Keratinocyte (primary cell): ENCODE results near the gene HOXA5. TPM values are rescaled to one million over a fixed set of nuclear protein-coding genes. Genes with fewer than 3 reads are reported as not detected.
A peak's percentile ranks its signal among the peaks of the same experiment; 100 is the strongest.

Source experiments
- DNase-seq: peaks from one replicate; pipeline ENCODE4 v3.0.0-alpha.2; 2011; ENCODE audit warnings: low read depth, missing footprints, low spot score
- FAIRE-seq: peaks from 2 replicates; lab custom pipeline; 2011; peaks lifted over from hg19 to GRCh38; lab: Jason Lieb, UNC
- H2AFZ ChIP-seq: 2 replicates; pipeline ENCODE4 v1.6.0; 2012; ENCODE audit warnings: low read length, control low read depth, inconsistent platforms; ENCODE audit not compliant: control insufficient read depth
- H3K27ac ChIP-seq: 2 replicates; pipeline ENCODE4 v1.5.1; 2011; ENCODE audit warnings: low read length; ENCODE audit not compliant: control insufficient read depth, insufficient read depth
- H3K27me3 ChIP-seq: 3 replicates; pipeline ENCODE4 v1.6.0; 2011; ENCODE audit warnings: low read length; ENCODE audit not compliant: control insufficient read depth, insufficient read depth; ENCODE audit errors: extremely low read depth
- H3K36me3 ChIP-seq, 2 experiments: 2 replicates in 1 of 2; 3 replicates in 1 of 2; pipeline ENCODE4 v1.5.1; 2011; ENCODE audit warnings: low read length in 2 of 2, mild to moderate bottlenecking in 1 of 2; ENCODE audit not compliant: control insufficient read depth in 2 of 2, insufficient read depth in 2 of 2; ENCODE audit errors: extremely low read depth in 1 of 2
- H3K4me1 ChIP-seq: 3 replicates; pipeline ENCODE4 v1.5.1; 2011; ENCODE audit warnings: low read length; ENCODE audit not compliant: control insufficient read depth, insufficient read depth; ENCODE audit errors: extremely low read depth
- H3K4me2 ChIP-seq: 3 replicates; pipeline ENCODE4 v1.6.0; 2011; ENCODE audit warnings: low read depth, low read length; ENCODE audit not compliant: control insufficient read depth, insufficient read depth; ENCODE audit errors: extremely low read depth
- H3K4me3 ChIP-seq, 3 experiments: fragments of 200-600 bp in 1 of 3; sonication (generic) in 1 of 3; 2 replicates in 2 of 3; 3 replicates in 1 of 3; pipeline ENCODE4 v1.5.1; 2011 to 2016; ENCODE audit warnings: low read length in 3 of 3, mild to moderate bottlenecking in 3 of 3, control low read depth in 2 of 3, inconsistent platforms in 1 of 3, low read depth in 1 of 3, mixed read lengths in 1 of 3, mixed run types in 1 of 3, moderate library complexity in 1 of 3; ENCODE audit not compliant: control insufficient read depth in 2 of 3, insufficient read depth in 2 of 3; ENCODE audit errors: extremely low read depth in 1 of 3
- H3K79me2 ChIP-seq: 2 replicates; pipeline ENCODE4 v1.6.0; 2012; ENCODE audit warnings: low read length; ENCODE audit not compliant: control insufficient read depth, insufficient read depth
- H3K9ac ChIP-seq: 3 replicates; pipeline ENCODE4 v1.6.0; 2011; ENCODE audit warnings: low read length; ENCODE audit not compliant: control insufficient read depth, insufficient read depth; ENCODE audit errors: extremely low read depth
- H3K9me1 ChIP-seq: 3 replicates; pipeline ENCODE4 v1.6.0; 2011; ENCODE audit warnings: low read length; ENCODE audit not compliant: control insufficient read depth, insufficient read depth; ENCODE audit errors: extremely low read depth
- H3K9me3 ChIP-seq: 2 replicates; pipeline ENCODE4 v1.5.1; 2012; ENCODE audit warnings: low read depth, low read length; ENCODE audit not compliant: control insufficient read depth
- H4K20me1 ChIP-seq: 3 replicates; pipeline ENCODE4 v1.6.0; 2011; ENCODE audit warnings: low read length; ENCODE audit not compliant: control insufficient read depth, insufficient read depth; ENCODE audit errors: extremely low read depth
- EZH2 ChIP-seq: IDR thresholded peaks from one replicate; pipeline ENCODE4 v1.6.1; 2012; ENCODE audit warnings: inconsistent platforms, mild to moderate bottlenecking, low read length, moderate library complexity
- dilution Hi-C: fragments of 300-500 bp; cut with MboI; formaldehyde crosslinking; loops from one replicate; pipeline ENCODE4 v1.7.0; 2020; ENCODE audit warnings: low sequenced_read_pairs; ENCODE audit not compliant: extremely low pct_ligation_motif_present
- polyA plus RNA-seq, 5 experiments: library from polyadenylated mRNA; depleted of rRNA in 3 of 5; stranded (reverse) in 3 of 5; stranded (forward) in 1 of 5; unstranded in 1 of 5; fragments of >200 nt; gene quantifications; 1 replicate in 1 of 5; 2 replicates in 3 of 5; 3 replicates in 1 of 5; pipeline versions ENCODE4 v1.2.1 to v1.2.3, GENCODE V29; 2011 to 2012; ENCODE audit warnings: missing spikeins in 2 of 5, low read depth in 1 of 5, low replicate concordance in 1 of 5
- TF ChIP-seq, protein P1 (sequence below), 3 experiments: IDR thresholded peaks in 1 of 3; conservative IDR thresholded peaks in 1 of 3; optimal IDR thresholded peaks in 1 of 3; 2 replicates in 2 of 3; 3 replicates in 1 of 3; pipeline versions ENCODE3 to v1.5.1; 2011; ENCODE audit warnings: low read length in 3 of 3, mild to moderate bottlenecking in 3 of 3, moderate library complexity in 2 of 3, control low read depth in 1 of 3, inconsistent platforms in 1 of 3; ENCODE audit not compliant: insufficient read depth in 2 of 3; ENCODE audit errors: extremely low read depth in 1 of 3

The HOXA5 gene
- polyA plus RNA-seq, 1 donor (not counting 4 experiments of a cell fraction or from before 2014, with no cell fraction given), result 7.1 TPM

DNA sequence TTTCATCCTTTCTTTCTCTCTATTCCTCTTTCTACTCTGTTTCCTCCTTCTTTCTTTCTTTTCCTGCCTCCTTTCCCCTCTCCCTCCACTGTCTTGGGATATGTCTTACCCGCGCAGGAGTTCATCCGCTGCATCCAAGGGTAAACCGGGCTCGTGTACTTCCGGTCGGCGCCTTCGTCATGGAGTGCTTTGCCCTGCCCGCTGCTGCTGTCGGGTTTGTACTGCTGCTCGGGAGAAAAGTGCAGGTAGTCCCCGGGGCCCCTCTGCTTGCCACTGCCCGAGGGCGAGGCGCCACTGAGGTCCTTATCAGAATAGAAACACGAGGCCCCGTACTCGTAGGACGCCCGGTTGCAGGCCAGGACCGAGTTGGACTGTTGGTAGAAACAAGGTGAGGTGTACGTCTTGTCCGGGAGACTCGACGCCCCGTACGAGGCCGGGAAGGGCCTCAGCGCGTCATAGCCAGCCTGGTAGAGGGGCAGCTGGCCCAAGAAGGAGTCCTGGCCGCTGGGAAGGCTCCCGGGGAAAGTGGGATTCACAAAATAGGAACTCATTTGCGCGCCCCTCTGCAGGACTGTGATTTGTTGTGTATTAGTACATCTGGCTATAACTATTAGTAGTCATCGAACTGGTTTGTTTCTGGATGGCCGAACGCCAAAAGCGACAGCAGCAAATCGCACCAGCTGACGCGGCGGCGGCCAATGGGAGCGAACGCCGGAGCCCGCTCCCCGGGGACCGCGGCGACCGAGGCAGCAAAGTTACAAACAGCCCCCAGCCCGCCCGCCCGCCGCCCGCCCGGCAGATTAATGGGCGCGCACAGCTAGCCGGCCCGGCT lies 3.9 kb upstream of the HOXA5 start, which contains the start of gene HOXA6:
Gene HOXA6 (minus strand): TSS at position 576 of the 832 bp plus-strand sequence. CDS start 25 bp downstream, at position 551.
- H3K9me1 ChIP-seq, result no peaks in the 10 kb centered on the region
- peak within 1 kb of the TSS; percentile 46 for H2AFZ ChIP-seq
- peaks cover 90% of the 10 kb centered on the region for H3K79me2 ChIP-seq
- peaks cover 0 to 7% of the 10 kb centered on the region in 2 experiments for H3K36me3 ChIP-seq
- peak within 1 kb of the TSS; percentile 98 for H3K4me2 ChIP-seq
- peak within 1 kb of the TSS; percentile 60 to 83 (median 74) for H3K4me3 ChIP-seq
- H3K4me1 ChIP-seq, result peaks cover 52% of the 10 kb centered on the region
- no peaks in the 10 kb centered on the region for H3K27me3 ChIP-seq
- FAIRE-seq (no peak), DNase-seq (no peak)
- no peaks in the 10 kb centered on the region for H3K9me3 ChIP-seq
- dilution Hi-C loops, result no loop called here
- peak within 1 kb of the TSS; percentile 93 for H3K9ac ChIP-seq
- peak within 1 kb of the TSS; percentile 87 for H3K27ac ChIP-seq
- TF ChIP-seq, protein P1, sequence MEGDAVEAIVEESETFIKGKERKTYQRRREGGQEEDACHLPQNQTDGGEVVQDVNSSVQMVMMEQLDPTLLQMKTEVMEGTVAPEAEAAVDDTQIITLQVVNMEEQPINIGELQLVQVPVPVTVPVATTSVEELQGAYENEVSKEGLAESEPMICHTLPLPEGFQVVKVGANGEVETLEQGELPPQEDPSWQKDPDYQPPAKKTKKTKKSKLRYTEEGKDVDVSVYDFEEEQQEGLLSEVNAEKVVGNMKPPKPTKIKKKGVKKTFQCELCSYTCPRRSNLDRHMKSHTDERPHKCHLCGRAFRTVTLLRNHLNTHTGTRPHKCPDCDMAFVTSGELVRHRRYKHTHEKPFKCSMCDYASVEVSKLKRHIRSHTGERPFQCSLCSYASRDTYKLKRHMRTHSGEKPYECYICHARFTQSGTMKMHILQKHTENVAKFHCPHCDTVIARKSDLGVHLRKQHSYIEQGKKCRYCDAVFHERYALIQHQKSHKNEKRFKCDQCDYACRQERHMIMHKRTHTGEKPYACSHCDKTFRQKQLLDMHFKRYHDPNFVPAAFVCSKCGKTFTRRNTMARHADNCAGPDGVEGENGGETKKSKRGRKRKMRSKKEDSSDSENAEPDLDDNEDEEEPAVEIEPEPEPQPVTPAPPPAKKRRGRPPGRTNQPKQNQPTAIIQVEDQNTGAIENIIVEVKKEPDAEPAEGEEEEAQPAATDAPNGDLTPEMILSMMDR (optimal IDR thresholded peaks at IDR 0.05 in 1 of 3, IDR thresholded peaks at IDR 0.05 in 1 of 3, conservative IDR thresholded peaks at IDR 0.05 in 1 of 3; ENCODE audit: extremely low read depth in 1 of 3, insufficient read depth in 2 of 3, low read length in 3 of 3), result no peak
- TF ChIP-seq EZH2, result no peak
- no peaks in the 10 kb centered on the region for H4K20me1 ChIP-seq

DNA sequence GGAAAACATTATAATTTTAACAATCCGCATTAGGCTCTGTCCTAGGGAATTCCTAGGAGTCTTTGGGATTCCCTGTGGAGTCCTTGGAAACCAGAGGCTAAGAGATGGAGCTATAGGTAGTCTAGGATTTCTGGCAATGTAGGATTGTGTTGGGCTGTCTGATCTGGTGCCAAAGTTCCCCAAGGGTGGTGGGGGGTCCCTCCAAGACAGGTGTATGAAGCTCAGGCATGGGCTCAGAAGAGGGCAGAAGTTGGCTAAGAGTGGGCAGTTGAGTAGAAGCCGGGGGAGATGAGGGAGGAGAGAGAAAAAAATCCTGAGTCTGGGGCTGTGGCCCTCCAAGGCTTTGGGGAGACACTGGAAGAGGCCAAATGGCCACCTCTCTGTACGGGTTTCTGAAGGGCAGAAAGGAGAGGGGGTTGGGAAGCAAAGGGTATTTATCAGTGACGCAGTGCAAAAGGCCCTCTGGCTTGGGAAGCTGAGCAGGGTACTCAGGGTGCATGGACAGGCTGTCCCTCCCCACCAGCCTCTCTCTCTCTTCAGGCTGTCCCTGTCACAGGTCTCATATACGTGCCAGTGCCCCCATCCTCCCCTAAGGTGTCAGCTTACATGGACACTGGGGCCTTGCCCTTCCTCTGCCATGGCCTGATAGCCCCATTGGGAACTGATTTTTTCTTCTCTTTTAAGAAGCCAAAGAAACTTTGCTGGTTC lies 3.2 kb upstream of the HOXA5 start:
- TF ChIP-seq, protein P1 (optimal IDR thresholded peaks at IDR 0.05 in 1 of 3, IDR thresholded peaks at IDR 0.05 in 1 of 3, conservative IDR thresholded peaks at IDR 0.05 in 1 of 3; ENCODE audit: extremely low read depth in 1 of 3, insufficient read depth in 2 of 3, low read length in 3 of 3), result no peak
- TF ChIP-seq EZH2, result no peak
- H3K9me3 ChIP-seq, result no peaks in the 10 kb centered on the region
- peak overlapping the region; percentile 94 for H3K4me2 ChIP-seq
- H3K36me3 ChIP-seq, result peaks cover 0 to 7% of the 10 kb centered on the region in 2 experiments
- H2AFZ ChIP-seq, result no peak overlapping the region
- H3K79me2 ChIP-seq, result peaks cover 91% of the 10 kb centered on the region
- dilution Hi-C loops, result no loop called here
- no peak for DNase-seq
- no peaks in the 10 kb centered on the region for H3K27me3 ChIP-seq
- H3K4me1 ChIP-seq, result peaks cover 47% of the 10 kb centered on the region
- FAIRE-seq, result no peak
- H3K4me3 ChIP-seq, result peak overlapping the region in 2 of 3 experiments; percentile 62 to 74
- H3K27ac ChIP-seq, result peak overlapping the region; percentile 87
- H4K20me1 ChIP-seq, result no peaks in the 10 kb centered on the region
- H3K9me1 ChIP-seq, result no peaks in the 10 kb centered on the region
- peak overlapping the region; percentile 93 for H3K9ac ChIP-seq
